ENCODE data around the gene PANX3. TPM values are rescaled to one million over a fixed set of nuclear protein-coding genes. Genes with fewer than 3 reads are reported as not detected.
A peak's percentile ranks its signal among the peaks of the same experiment; 100 is the strongest.

The PANX3 gene
- total and polyA plus RNA-seq, 9 of the 15 experiments (the other 6 are each of a cell fraction or from before 2014, with no cell fraction given): 0.09 to 0.69 (median 0.39) TPM

DNA sequence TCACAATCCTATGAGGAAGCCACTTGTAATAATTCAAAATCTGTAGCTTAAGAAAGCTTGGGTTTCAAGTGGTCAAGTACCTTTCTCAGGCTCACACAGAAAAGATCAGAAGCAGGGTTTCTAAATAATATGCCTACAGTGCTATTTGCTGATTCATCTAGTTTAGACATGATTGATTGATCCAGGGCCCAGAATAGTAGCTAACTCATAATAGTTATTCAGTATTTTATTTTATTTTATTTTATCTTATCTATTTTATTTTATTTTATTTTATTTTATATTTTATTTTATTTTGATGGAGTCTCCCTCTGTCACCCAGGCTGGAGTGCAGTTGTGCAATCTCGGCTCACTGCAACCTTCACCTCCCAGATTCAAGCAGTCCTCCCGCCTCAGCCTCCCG is 15.9 kb upstream of the PANX3 start (continued):
- TF ChIP-seq ZNF354B (CRISPR knock-in tag; IDR thresholded peaks at IDR 0.05) (no peak), ZNF75A (CRISPR knock-in tag; IDR thresholded peaks at IDR 0.05) (no peak), DNMT1 (IDR thresholded peaks at IDR 0.05) (no peak), SNRNP70 (optimal IDR thresholded peaks at IDR 0.05; ENCODE audit: low read depth, low read length) (no peak), MAFG (tag; conservative IDR thresholded peaks at IDR 0.05) (peak; percentile 67), TCF3 (CRISPR knock-in tag; IDR thresholded peaks at IDR 0.05) (no peak), L3MBTL2 (IDR thresholded peaks at IDR 0.05) (no peak), MAFK (IDR thresholded peaks at IDR 0.05; ENCODE audit: low read length) (peak; percentile 32; the same call in 1 of the 2 replicates), ZNF76 (CRISPR knock-in tag; IDR thresholded peaks at IDR 0.05; ENCODE audit: borderline replicate concordance) (no peak), ETV5 (CRISPR knock-in tag; IDR thresholded peaks at IDR 0.05; ENCODE audit: low read depth) (no peak), PHB (CRISPR knock-in tag; IDR thresholded peaks at IDR 0.05) (no peak)
- TF ChIP-seq, protein P1, sequence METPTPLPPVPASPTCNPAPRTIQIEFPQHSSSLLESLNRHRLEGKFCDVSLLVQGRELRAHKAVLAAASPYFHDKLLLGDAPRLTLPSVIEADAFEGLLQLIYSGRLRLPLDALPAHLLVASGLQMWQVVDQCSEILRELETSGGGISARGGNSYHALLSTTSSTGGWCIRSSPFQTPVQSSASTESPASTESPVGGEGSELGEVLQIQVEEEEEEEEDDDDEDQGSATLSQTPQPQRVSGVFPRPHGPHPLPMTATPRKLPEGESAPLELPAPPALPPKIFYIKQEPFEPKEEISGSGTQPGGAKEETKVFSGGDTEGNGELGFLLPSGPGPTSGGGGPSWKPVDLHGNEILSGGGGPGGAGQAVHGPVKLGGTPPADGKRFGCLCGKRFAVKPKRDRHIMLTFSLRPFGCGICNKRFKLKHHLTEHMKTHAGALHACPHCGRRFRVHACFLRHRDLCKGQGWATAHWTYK (CRISPR knock-in tag; IDR thresholded peaks at IDR 0.05): no peak
- TF ChIP-seq, protein P2, sequence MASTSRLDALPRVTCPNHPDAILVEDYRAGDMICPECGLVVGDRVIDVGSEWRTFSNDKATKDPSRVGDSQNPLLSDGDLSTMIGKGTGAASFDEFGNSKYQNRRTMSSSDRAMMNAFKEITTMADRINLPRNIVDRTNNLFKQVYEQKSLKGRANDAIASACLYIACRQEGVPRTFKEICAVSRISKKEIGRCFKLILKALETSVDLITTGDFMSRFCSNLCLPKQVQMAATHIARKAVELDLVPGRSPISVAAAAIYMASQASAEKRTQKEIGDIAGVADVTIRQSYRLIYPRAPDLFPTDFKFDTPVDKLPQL (IDR thresholded peaks at IDR 0.05; ENCODE audit: extremely low read depth, insufficient read length): no peak
- TF ChIP-seq, protein P3, sequence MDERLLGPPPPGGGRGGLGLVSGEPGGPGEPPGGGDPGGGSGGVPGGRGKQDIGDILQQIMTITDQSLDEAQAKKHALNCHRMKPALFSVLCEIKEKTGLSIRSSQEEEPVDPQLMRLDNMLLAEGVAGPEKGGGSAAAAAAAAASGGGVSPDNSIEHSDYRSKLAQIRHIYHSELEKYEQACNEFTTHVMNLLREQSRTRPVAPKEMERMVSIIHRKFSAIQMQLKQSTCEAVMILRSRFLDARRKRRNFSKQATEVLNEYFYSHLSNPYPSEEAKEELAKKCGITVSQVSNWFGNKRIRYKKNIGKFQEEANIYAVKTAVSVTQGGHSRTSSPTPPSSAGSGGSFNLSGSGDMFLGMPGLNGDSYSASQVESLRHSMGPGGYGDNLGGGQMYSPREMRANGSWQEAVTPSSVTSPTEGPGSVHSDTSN (CRISPR knock-in tag; IDR thresholded peaks at IDR 0.05; ENCODE audit: low read depth): no peak
- TF ChIP-seq, protein P3 (tag; conservative IDR thresholded peaks at IDR 0.05; ENCODE audit: low read depth): peak; percentile 67
- TF ChIP-seq, protein P4, sequence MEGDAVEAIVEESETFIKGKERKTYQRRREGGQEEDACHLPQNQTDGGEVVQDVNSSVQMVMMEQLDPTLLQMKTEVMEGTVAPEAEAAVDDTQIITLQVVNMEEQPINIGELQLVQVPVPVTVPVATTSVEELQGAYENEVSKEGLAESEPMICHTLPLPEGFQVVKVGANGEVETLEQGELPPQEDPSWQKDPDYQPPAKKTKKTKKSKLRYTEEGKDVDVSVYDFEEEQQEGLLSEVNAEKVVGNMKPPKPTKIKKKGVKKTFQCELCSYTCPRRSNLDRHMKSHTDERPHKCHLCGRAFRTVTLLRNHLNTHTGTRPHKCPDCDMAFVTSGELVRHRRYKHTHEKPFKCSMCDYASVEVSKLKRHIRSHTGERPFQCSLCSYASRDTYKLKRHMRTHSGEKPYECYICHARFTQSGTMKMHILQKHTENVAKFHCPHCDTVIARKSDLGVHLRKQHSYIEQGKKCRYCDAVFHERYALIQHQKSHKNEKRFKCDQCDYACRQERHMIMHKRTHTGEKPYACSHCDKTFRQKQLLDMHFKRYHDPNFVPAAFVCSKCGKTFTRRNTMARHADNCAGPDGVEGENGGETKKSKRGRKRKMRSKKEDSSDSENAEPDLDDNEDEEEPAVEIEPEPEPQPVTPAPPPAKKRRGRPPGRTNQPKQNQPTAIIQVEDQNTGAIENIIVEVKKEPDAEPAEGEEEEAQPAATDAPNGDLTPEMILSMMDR (IDR thresholded peaks at IDR 0.05 in 2 of 3, conservative IDR thresholded peaks at IDR 0.05 in 1 of 3; ENCODE audit: insufficient read depth in 2 of 3, low read depth in 1 of 3, low read length in 3 of 3): no peak
- TF ChIP-seq, protein P5, sequence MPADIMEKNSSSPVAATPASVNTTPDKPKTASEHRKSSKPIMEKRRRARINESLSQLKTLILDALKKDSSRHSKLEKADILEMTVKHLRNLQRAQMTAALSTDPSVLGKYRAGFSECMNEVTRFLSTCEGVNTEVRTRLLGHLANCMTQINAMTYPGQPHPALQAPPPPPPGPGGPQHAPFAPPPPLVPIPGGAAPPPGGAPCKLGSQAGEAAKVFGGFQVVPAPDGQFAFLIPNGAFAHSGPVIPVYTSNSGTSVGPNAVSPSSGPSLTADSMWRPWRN (IDR thresholded peaks at IDR 0.05; ENCODE audit: low read depth): no peak
- TF ChIP-seq, protein P6, sequence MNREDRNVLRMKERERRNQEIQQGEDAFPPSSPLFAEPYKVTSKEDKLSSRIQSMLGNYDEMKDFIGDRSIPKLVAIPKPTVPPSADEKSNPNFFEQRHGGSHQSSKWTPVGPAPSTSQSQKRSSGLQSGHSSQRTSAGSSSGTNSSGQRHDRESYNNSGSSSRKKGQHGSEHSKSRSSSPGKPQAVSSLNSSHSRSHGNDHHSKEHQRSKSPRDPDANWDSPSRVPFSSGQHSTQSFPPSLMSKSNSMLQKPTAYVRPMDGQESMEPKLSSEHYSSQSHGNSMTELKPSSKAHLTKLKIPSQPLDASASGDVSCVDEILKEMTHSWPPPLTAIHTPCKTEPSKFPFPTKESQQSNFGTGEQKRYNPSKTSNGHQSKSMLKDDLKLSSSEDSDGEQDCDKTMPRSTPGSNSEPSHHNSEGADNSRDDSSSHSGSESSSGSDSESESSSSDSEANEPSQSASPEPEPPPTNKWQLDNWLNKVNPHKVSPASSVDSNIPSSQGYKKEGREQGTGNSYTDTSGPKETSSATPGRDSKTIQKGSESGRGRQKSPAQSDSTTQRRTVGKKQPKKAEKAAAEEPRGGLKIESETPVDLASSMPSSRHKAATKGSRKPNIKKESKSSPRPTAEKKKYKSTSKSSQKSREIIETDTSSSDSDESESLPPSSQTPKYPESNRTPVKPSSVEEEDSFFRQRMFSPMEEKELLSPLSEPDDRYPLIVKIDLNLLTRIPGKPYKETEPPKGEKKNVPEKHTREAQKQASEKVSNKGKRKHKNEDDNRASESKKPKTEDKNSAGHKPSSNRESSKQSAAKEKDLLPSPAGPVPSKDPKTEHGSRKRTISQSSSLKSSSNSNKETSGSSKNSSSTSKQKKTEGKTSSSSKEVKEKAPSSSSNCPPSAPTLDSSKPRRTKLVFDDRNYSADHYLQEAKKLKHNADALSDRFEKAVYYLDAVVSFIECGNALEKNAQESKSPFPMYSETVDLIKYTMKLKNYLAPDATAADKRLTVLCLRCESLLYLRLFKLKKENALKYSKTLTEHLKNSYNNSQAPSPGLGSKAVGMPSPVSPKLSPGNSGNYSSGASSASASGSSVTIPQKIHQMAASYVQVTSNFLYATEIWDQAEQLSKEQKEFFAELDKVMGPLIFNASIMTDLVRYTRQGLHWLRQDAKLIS (CRISPR knock-in tag; IDR thresholded peaks at IDR 0.05): no peak

All from K562 (cell line).